Thyroid gland (tissue), 4 donors: ENCODE results near the gene HAPSTR1. TPM values are rescaled to one million over a fixed set of nuclear protein-coding genes. Genes with fewer than 3 reads are reported as not detected.

Experiments
- DNase-seq, 2 donors: peaks; one replicate each; pipeline ENCODE4 v3.0.0-alpha.2; 2019
- H3K27ac ChIP-seq, 3 donors: fragments of 200-600 bp; sonication (generic); 1 replicate in 2 of 3; 2 replicates in 1 of 3; pipeline ENCODE4 v1.5.1; 2016 to 2019; ENCODE audit warnings: mild to moderate bottlenecking in 1 of 3, moderate library complexity in 1 of 3
- H3K27me3 ChIP-seq: fragments of 200-600 bp; sonication (generic); one replicate; pipeline ENCODE4 v1.5.1; 2019
- H3K36me3 ChIP-seq, 2 donors: fragments of 200-600 bp; sonication (generic); one replicate each; pipeline ENCODE4 v1.5.1; 2016 to 2019
- H3K4me1 ChIP-seq, 2 donors: fragments of 200-600 bp; sonication (generic); one replicate each; pipeline ENCODE4 v1.5.1; 2017 to 2019
- H3K4me3 ChIP-seq, 3 donors: fragments of 200-600 bp; sonication (generic); replicated peaks in 1 of 3; 1 replicate in 2 of 3; 2 replicates in 1 of 3; pipeline ENCODE4 v1.5.1; 2016; ENCODE audit warnings: mild to moderate bottlenecking in 1 of 3
- H3K9me3 ChIP-seq: fragments of 200-600 bp; sonication (generic); one replicate; pipeline ENCODE4 v1.5.1; 2017
- CTCF ChIP-seq, 6 experiments: fragments of 200-600 bp in 3 of 6; fragments of 450-650 bp in 3 of 6; sonication (generic) in 3 of 6; IDR thresholded peaks; one replicate each; pipeline ENCODE4 v1.5.1; 2016 to 2019; ENCODE audit warnings: antibody characterized with exemption in 6 of 6, mild to moderate bottlenecking in 2 of 6, inconsistent platforms in 1 of 6, moderate library complexity in 1 of 6
- POLR2A ChIP-seq, 2 donors: fragments of 450-650 bp; IDR thresholded peaks; one replicate each; pipeline ENCODE4 v1.6.1; 2017; ENCODE audit warnings: antibody characterized with exemption in 2 of 2, mild to moderate bottlenecking in 2 of 2, moderate library complexity in 1 of 2
- WGBS, 2 donors: methylation state at CpG; one replicate each; pipeline ENCODE4 v1.1.5; 2017; 5-methylcytosine and 5-hydroxymethylcytosine counted together
- intact Hi-C: fragments of 100-400 bp; cut with DNase I; formaldehyde crosslinking; loops from one replicate; pipeline ENCODE4 v1.15.1; 2023
- total RNA-seq, 4 donors: library from RNA; depleted of rRNA; stranded (reverse); fragments of >200 nt; gene quantifications; one replicate each; pipeline ENCODE4 v1.2.3, GENCODE V29; 2016

HAPSTR1 gene
- total RNA-seq, 4 donors from 2014 or later = 59.0 to 107 (median 68.7) TPM

GRCh38 chr16:9124908-9125584 is 33.6 kb downstream of the HAPSTR1 start:
- no peak for DNase-seq
- no peaks in the 10 kb centered on the region for H3K27me3 ChIP-seq
- WGBS, 2 donors = 77% methylated on average over 12 of the region's 12 CpGs
- no peaks in the 10 kb centered on the region for H3K9me3 ChIP-seq
- H3K27ac ChIP-seq = no peak overlapping the region
- peaks cover 3 to 4% of the 10 kb centered on the region in 2 donors for H3K36me3 ChIP-seq
- H3K4me1 ChIP-seq = peaks cover 0 to 28% of the 10 kb centered on the region in 2 donors
- TF ChIP-seq CTCF (IDR thresholded peaks at IDR 0.05) (no peak), POLR2A (IDR thresholded peaks at IDR 0.05) (no peak)
- no peak overlapping the region for H3K4me3 ChIP-seq
- intact Hi-C loops = no loop called here

GRCh38 chr16:9125658-9126505 is 34.4 kb downstream of the HAPSTR1 start:
- Histone ChIP-seq H3K9me3 (no peaks in the 10 kb centered on the region), H3K4me3 (no peak overlapping the region), H3K27ac (no peak overlapping the region), H3K4me1 (peaks cover 0 to 26% of the 10 kb centered on the region in 2 donors), H3K36me3 (peaks cover 3 to 4% of the 10 kb centered on the region in 2 donors), H3K27me3 (no peaks in the 10 kb centered on the region)
- no peak for DNase-seq
- WGBS, 2 donors = 82 to 86% methylated on average over 12 to 17 of the region's 17 CpGs
- intact Hi-C loops = no loop called here
- TF ChIP-seq POLR2A (IDR thresholded peaks at IDR 0.05) (no peak), CTCF (IDR thresholded peaks at IDR 0.05) (no peak)

- Histone ChIP-seq H3K27ac (no peak overlapping the region), H3K9me3 (no peaks in the 10 kb centered on the region), H3K27me3 (no peaks in the 10 kb centered on the region), H3K36me3 (peaks cover 3 to 4% of the 10 kb centered on the region in 2 donors), H3K4me3 (no peak overlapping the region), H3K4me1 (peaks cover 0 to 26% of the 10 kb centered on the region in 2 donors)
- no peak for DNase-seq
- WGBS, 2 donors = 97 to 100% methylated on average over 2 of the region's 2 CpGs
- intact Hi-C loops = no loop called here
- TF ChIP-seq POLR2A (IDR thresholded peaks at IDR 0.05) (no peak), CTCF (IDR thresholded peaks at IDR 0.05) (no peak)
Observed at GRCh38 chr16:9126609-9127008, 35.2 kb downstream of the HAPSTR1 start.

- DNase-seq = no peak
- intact Hi-C loops = no loop called here
Observed at GRCh38 chr16:9128346-9129342, 37.2 kb downstream of the HAPSTR1 start.

More at GRCh38 chr16:9128346-9129342, 37.2 kb downstream of the HAPSTR1 start:
- Histone ChIP-seq H3K27ac (peak overlapping the region in 1 of 3 donors; percentile 11), H3K4me3 (no peak overlapping the region), H3K4me1 (peaks cover 0 to 14% of the 10 kb centered on the region in 2 donors), H3K36me3 (no peaks in the 10 kb centered on the region), H3K27me3 (no peaks in the 10 kb centered on the region), H3K9me3 (no peaks in the 10 kb centered on the region)
- 79 to 82% methylated on average over 13 to 14 of the region's 14 CpGs for WGBS, 2 donors
- TF ChIP-seq CTCF (IDR thresholded peaks at IDR 0.05) (no peak), POLR2A (IDR thresholded peaks at IDR 0.05) (no peak)
